HCT116 (cell line): Measurements from ENCODE around the gene PDZD4. TPM values are rescaled to one million over a fixed set of nuclear protein-coding genes. Genes with fewer than 3 reads are reported as not detected.
A peak's percentile ranks its signal among the peaks of the same experiment; 100 is the strongest.

Experiments used
- ATAC-seq: fragments of 200-7000 bp; cut with Tn5 transposase; 2 replicates; pipeline ENCODE4 v1.9.1; 2020; ENCODE audit warnings: mild to moderate bottlenecking, moderate library complexity
- BruUV-seq: library from RNA; stranded (reverse); fragments of 400-500 nt; replicated peaks from 2 replicates; lab custom pipeline; 2021; lab: Mats Ljungman, UMichigan
- CTCF ChIA-PET: fragments of 300-600 bp; sonication (Branson Sonifier 250); formaldehyde crosslinking; loops from one replicate; lab custom pipeline; 2021; ENCODE audit warnings: antibody characterized with exemption; lab: Charles Lee
- POLR2A ChIA-PET: fragments of 300-600, 350-600 bp; sonication (Branson Sonifier 250); formaldehyde crosslinking; loops from one replicate; lab custom pipeline; 2021; ENCODE audit warnings: antibody characterized with exemption; lab: Charles Lee
- RAD21 ChIA-PET, 2 experiments: fragments of 300-600 bp; sonication (Branson Sonifier 250); formaldehyde crosslinking; loops; one replicate each; lab custom pipeline; 2023; ENCODE audit warnings: low total read pairs in 2 of 2; ENCODE audit not compliant: uncharacterized antibody in 2 of 2, unreplicated experiment in 2 of 2, low non-redundant PET in 1 of 2; lab: Charles Lee
- DNase-seq: peaks from one replicate; pipeline ENCODE4 v3.0.0-alpha.2; 2010; ENCODE audit warnings: low read depth, low spot score
- H2AFZ ChIP-seq: fragments of 200-600 bp; shearing (Covaris generic), sonication (generic); 2 replicates; pipeline ENCODE4 v1.6.1; 2017; ENCODE audit warnings: low read depth, mixed run types, mixed read lengths, antibody characterized with exemption, low read length; ENCODE audit not compliant: poor library complexity, severe bottlenecking
- H3K27ac ChIP-seq: 2 replicates; pipeline ENCODE4 v1.5.1; 2012; ENCODE audit warnings: low read depth, low read length
- H3K27me3 ChIP-seq: fragments of 200-600 bp; sonication (generic); 2 replicates; pipeline ENCODE4 v1.6.1; 2016; ENCODE audit warnings: mixed run types, low read length, mixed read lengths; ENCODE audit not compliant: insufficient read depth
- H3K36me3 ChIP-seq, 2 experiments: fragments of 200-500 bp in 1 of 2; fragments of 200-600 bp in 1 of 2; sonication (Bioruptor generic) in 1 of 2; sonication (generic) in 1 of 2; 2 replicates each; pipeline versions ENCODE4 v1.5.1 to v1.6.1; 2014 to 2016; ENCODE audit warnings: low read length in 2 of 2, inconsistent platforms in 1 of 2, mixed read lengths in 1 of 2, mixed run types in 1 of 2; ENCODE audit not compliant: insufficient read depth in 2 of 2, control insufficient read depth in 1 of 2
- H3K4me1 ChIP-seq, 2 experiments: fragments of 200-600 bp in 1 of 2; sonication (generic) in 1 of 2; 2 replicates each; pipeline versions ENCODE4 v1.5.1 to v1.6.1; 2012 to 2017; ENCODE audit warnings: low read length in 2 of 2, inconsistent platforms in 1 of 2, mild to moderate bottlenecking in 1 of 2, mixed read lengths in 1 of 2, mixed run types in 1 of 2, moderate library complexity in 1 of 2; ENCODE audit not compliant: insufficient read depth in 2 of 2, control insufficient read depth in 1 of 2
- H3K4me2 ChIP-seq: fragments of 200-600 bp; sonication (generic); 2 replicates; pipeline ENCODE4 v1.6.1; 2017; ENCODE audit warnings: mixed run types, low read length, mixed read lengths
- H3K4me3 ChIP-seq, 2 experiments: fragments of 200-600 bp in 1 of 2; sonication (generic) in 1 of 2; replicated peaks in 1 of 2; 2 replicates each; pipeline ENCODE4 v1.5.1; 2011 to 2016; ENCODE audit warnings: low read length in 2 of 2, control low read depth in 1 of 2, low read depth in 1 of 2, mild to moderate bottlenecking in 1 of 2, mixed read lengths in 1 of 2, mixed run types in 1 of 2
- H3K79me2 ChIP-seq: fragments of 200-600 bp; sonication (generic); 2 replicates; pipeline ENCODE4 v1.6.1; 2017; ENCODE audit warnings: mild to moderate bottlenecking, mixed run types, low read length, moderate library complexity, mixed read lengths; ENCODE audit not compliant: insufficient read depth
- H3K9ac ChIP-seq: fragments of 200-600 bp; sonication (generic); 2 replicates; pipeline ENCODE4 v1.6.1; 2016; ENCODE audit warnings: low read length, mixed read lengths
- H3K9me2 ChIP-seq: fragments of 200-600 bp; sonication (generic), shearing (Covaris generic); 2 replicates; pipeline ENCODE4 v1.6.1; 2017; ENCODE audit warnings: mixed run types, mild to moderate bottlenecking, moderate library complexity; ENCODE audit not compliant: insufficient read depth
- H3K9me3 ChIP-seq, 2 experiments: fragments of 200-500 bp in 1 of 2; fragments of 200-600 bp in 1 of 2; sonication (Bioruptor generic) in 1 of 2; sonication (generic) in 1 of 2; 2 replicates each; pipeline ENCODE4 v1.6.1; 2014 to 2017; ENCODE audit warnings: low read length in 2 of 2, mixed read lengths in 2 of 2, inconsistent platforms in 1 of 2, low read depth in 1 of 2, mild to moderate bottlenecking in 1 of 2, mixed run types in 1 of 2, moderate library complexity in 1 of 2; ENCODE audit not compliant: control insufficient read depth in 1 of 2, insufficient read depth in 1 of 2
- H4K20me1 ChIP-seq: fragments of 200-600 bp; sonication (generic), shearing (Covaris generic); 2 replicates; pipeline ENCODE4 v1.6.1; 2017; ENCODE audit warnings: mixed run types, mild to moderate bottlenecking, moderate library complexity; ENCODE audit not compliant: insufficient read depth
- CEBPB ChIP-seq: IDR thresholded peaks from 2 replicates; pipeline ENCODE4 v1.6.1; 2012; ENCODE audit warnings: low read depth
- CTCF ChIP-seq, 3 experiments: fragments of 200-600 bp in 1 of 3; sonication (generic) in 1 of 3; IDR thresholded peaks in 2 of 3; conservative IDR thresholded peaks in 1 of 3; 2 replicates each; pipeline ENCODE4 v1.5.1; 2012 to 2017; ENCODE audit warnings: low read depth in 2 of 3, low read length in 2 of 3, antibody characterized with exemption in 1 of 3, borderline replicate concordance in 1 of 3, control low read depth in 1 of 3, mild to moderate bottlenecking in 1 of 3, mixed read lengths in 1 of 3, mixed run types in 1 of 3, moderate library complexity in 1 of 3; ENCODE audit not compliant: insufficient read depth in 1 of 3
- EZH2 ChIP-seq: fragments of 200-600 bp; sonication (generic); IDR thresholded peaks from 2 replicates; pipeline ENCODE4 v1.6.1; 2017; ENCODE audit warnings: antibody characterized with exemption, mixed run types
- EZH2phosphoT487 ChIP-seq: fragments of 200-600 bp; IDR thresholded peaks from 2 replicates; pipeline ENCODE4 v1.6.1; 2018; ENCODE audit warnings: antibody characterized with exemption, borderline replicate concordance
- FOSL1 ChIP-seq: IDR thresholded peaks from 2 replicates; pipeline ENCODE4 v1.6.1; 2012; ENCODE audit warnings: low read depth
- JUND ChIP-seq: IDR thresholded peaks from 2 replicates; pipeline ENCODE4 v1.6.1; 2012
- POLR2AphosphoS5 ChIP-seq: IDR thresholded peaks from 2 replicates; pipeline ENCODE4 v1.6.1; 2011; ENCODE audit warnings: mild to moderate bottlenecking, low read depth, low read length, moderate library complexity
- ZBTB33 ChIP-seq: IDR thresholded peaks from 2 replicates; pipeline ENCODE4 v1.6.1; 2011; ENCODE audit warnings: mild to moderate bottlenecking, low read length, moderate library complexity; ENCODE audit not compliant: insufficient replicate concordance; ENCODE audit errors: extremely low read depth
- ZFX ChIP-seq: fragments of 450-650 bp; IDR thresholded peaks from 2 replicates; pipeline ENCODE4 v1.6.1; 2017
- intact Hi-C: fragments of 100-400 bp; cut with micrococcal nuclease; formaldehyde crosslinking; loops from 2 replicates; pipeline ENCODE4 v1.10.0; 2022
- total RNA-seq: library from RNA; stranded (reverse); gene quantifications from one replicate; pipeline ENCODE4 v1.2.1, GENCODE V29; 2021; ENCODE audit not compliant: unreplicated experiment
- TF ChIP-seq, protein P1 (sequence below): IDR thresholded peaks from 2 replicates; pipeline ENCODE4 v1.6.1; 2012; ENCODE audit warnings: low read depth

Gene PDZD4
- total RNA-seq, 1 experiment from 2014 or later, result 0.30 TPM

- Histone ChIP-seq H3K36me3 (no peaks in the 10 kb centered on the region), H3K4me1 (peaks cover 0 to 10% of the 10 kb centered on the region in 2 experiments; a peak in 2 of 4 replicates), H4K20me1 (no peaks in the 10 kb centered on the region), H2AFZ (no peak overlapping the region), H3K27ac (no peak overlapping the region), H3K79me2 (no peaks in the 10 kb centered on the region)
- ChIA-PET CTCF (interaction anchor here (2.1 kb wide), 1 partner anchor 183 kb away, joined by 8 read pairs; no protein-coding TSS in a partner anchor), RAD21 (interaction anchor here in 1 of 2 experiments (0.6 kb wide), 1 partner anchor 71 kb away, joined by 4 read pairs; no protein-coding TSS in a partner anchor)
- BruUV-seq, result no TSS peak
- no peak for ATAC-seq
- intact Hi-C loops, result no loop called here
- no peak for TF ChIP-seq EZH2phosphoT487
- TF ChIP-seq CTCF (IDR thresholded peaks at IDR 0.05 in 2 of 3, conservative IDR thresholded peaks at IDR 0.05 in 1 of 3; ENCODE audit: borderline replicate concordance in 1 of 3, insufficient read depth in 1 of 3, low read depth in 2 of 3, low read length in 2 of 3), result no peak
- no peak for TF ChIP-seq ZBTB33
- TF ChIP-seq, protein P1, sequence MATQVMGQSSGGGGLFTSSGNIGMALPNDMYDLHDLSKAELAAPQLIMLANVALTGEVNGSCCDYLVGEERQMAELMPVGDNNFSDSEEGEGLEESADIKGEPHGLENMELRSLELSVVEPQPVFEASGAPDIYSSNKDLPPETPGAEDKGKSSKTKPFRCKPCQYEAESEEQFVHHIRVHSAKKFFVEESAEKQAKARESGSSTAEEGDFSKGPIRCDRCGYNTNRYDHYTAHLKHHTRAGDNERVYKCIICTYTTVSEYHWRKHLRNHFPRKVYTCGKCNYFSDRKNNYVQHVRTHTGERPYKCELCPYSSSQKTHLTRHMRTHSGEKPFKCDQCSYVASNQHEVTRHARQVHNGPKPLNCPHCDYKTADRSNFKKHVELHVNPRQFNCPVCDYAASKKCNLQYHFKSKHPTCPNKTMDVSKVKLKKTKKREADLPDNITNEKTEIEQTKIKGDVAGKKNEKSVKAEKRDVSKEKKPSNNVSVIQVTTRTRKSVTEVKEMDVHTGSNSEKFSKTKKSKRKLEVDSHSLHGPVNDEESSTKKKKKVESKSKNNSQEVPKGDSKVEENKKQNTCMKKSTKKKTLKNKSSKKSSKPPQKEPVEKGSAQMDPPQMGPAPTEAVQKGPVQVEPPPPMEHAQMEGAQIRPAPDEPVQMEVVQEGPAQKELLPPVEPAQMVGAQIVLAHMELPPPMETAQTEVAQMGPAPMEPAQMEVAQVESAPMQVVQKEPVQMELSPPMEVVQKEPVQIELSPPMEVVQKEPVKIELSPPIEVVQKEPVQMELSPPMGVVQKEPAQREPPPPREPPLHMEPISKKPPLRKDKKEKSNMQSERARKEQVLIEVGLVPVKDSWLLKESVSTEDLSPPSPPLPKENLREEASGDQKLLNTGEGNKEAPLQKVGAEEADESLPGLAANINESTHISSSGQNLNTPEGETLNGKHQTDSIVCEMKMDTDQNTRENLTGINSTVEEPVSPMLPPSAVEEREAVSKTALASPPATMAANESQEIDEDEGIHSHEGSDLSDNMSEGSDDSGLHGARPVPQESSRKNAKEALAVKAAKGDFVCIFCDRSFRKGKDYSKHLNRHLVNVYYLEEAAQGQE, result no peak
- TF ChIP-seq JUND, result no peak
- TF ChIP-seq EZH2, result no peak
- no peak for TF ChIP-seq CEBPB
- TF ChIP-seq ZFX, result no peak
- TF ChIP-seq FOSL1, result no peak
- TF ChIP-seq POLR2AphosphoS5, result no peak
- TF ChIP-seq, all 23 proteins: peak for 0
- DNase-seq, result no peak
- Histone ChIP-seq H3K27me3 (no peaks in the 10 kb centered on the region), H3K9ac (no peak overlapping the region), H3K9me3 (no peaks in the 10 kb centered on the region), H3K4me3 (no peak overlapping the region), H3K9me2 (no peaks in the 10 kb centered on the region), H3K4me2 (peak overlapping the region; percentile 79)
- POLR2A ChIA-PET, result no interaction called here
These were observed 66.9 kb downstream of the PDZD4 start for GRCh38 chrX:153763298-153763932.
